HepG2 (cell line): ENCODE data around the gene SNAP29. TPM values are rescaled to one million over a fixed set of nuclear protein-coding genes. Genes with fewer than 3 reads are reported as not detected.

Experiments used
- AHR ChIP-seq: IDR thresholded peaks from 2 replicates; pipeline ENCODE4 v1.6.1; 2018; ENCODE audit warnings: missing genetic modification reagents, missing compliant biosample characterization
- HOXA3 ChIP-seq: sonication (generic); formaldehyde crosslinking; IDR thresholded peaks from 2 replicates; pipeline ENCODE4 v1.5.0; 2020; ENCODE audit warnings: missing genetic modification reagents
- KDM5A ChIP-seq: fragments of 200-600 bp; sonication (generic); IDR thresholded peaks from 2 replicates; pipeline ENCODE4 v1.7.0; 2018; ENCODE audit warnings: antibody characterized with exemption, mild to moderate bottlenecking, low read length, borderline replicate concordance
- NFYB ChIP-seq: sonication (generic); formaldehyde crosslinking; IDR thresholded peaks from 2 replicates; pipeline ENCODE4 v1.4.0; 2020; ENCODE audit warnings: missing genetic modification reagents
- POLR2G ChIP-seq: fragments of 200-400 bp; formaldehyde crosslinking; IDR thresholded peaks from 2 replicates; pipeline ENCODE4 v1.6.1; 2018; ENCODE audit warnings: mild to moderate bottlenecking, low read depth, low read length, moderate library complexity
- PTBP1 ChIP-seq: fragments of 200-400 bp; formaldehyde crosslinking; IDR thresholded peaks from 2 replicates; pipeline ENCODE4 v1.6.1; 2018; ENCODE audit warnings: low read length, low read depth; ENCODE audit not compliant: poor library complexity, severe bottlenecking
- SP1 ChIP-seq, 2 experiments: fragments of 450-650 bp in 1 of 2; sonication (generic) in 1 of 2; formaldehyde crosslinking in 1 of 2; IDR thresholded peaks; 2 replicates each; pipeline versions ENCODE4 v1.4.0 to v1.6.1; 2016 to 2020; ENCODE audit warnings: missing genetic modification reagents in 1 of 2
- U2AF2 ChIP-seq: fragments of 200-400 bp; formaldehyde crosslinking; IDR thresholded peaks from 2 replicates; pipeline ENCODE4 v1.6.1; 2017; ENCODE audit warnings: low read depth, mild to moderate bottlenecking, low read length
- ZBTB38 ChIP-seq: sonication (generic); formaldehyde crosslinking; IDR thresholded peaks from 2 replicates; pipeline ENCODE4 v1.5.1; 2020; ENCODE audit warnings: mild to moderate bottlenecking, missing genetic modification reagents
- ZNF335 ChIP-seq: sonication (generic); formaldehyde crosslinking; IDR thresholded peaks from 2 replicates; pipeline ENCODE4 v1.4.0; 2020; ENCODE audit warnings: missing genetic modification reagents
- ZNF615 ChIP-seq: sonication (generic); formaldehyde crosslinking; IDR thresholded peaks from 2 replicates; pipeline ENCODE4 v1.5.0; 2020; ENCODE audit warnings: mild to moderate bottlenecking, missing genetic modification reagents, borderline replicate concordance
- ZSCAN31 ChIP-seq: sonication (generic); formaldehyde crosslinking; IDR thresholded peaks from 2 replicates; pipeline ENCODE4 v1.5.0; 2020; ENCODE audit warnings: low read depth, mild to moderate bottlenecking, missing genetic modification reagents
- polyA plus RNA-seq, 8 experiments: library from polyadenylated mRNA; depleted of rRNA in 3 of 8; stranded (reverse) in 7 of 8; unstranded in 1 of 8; fragments of >200 nt; fragmentation: Illumina TruSeq in 4 of 8; extraction: Trizol in 4 of 8; gene quantifications; 2 replicates each; pipeline versions ENCODE4 v1.2.1 to v1.2.3, GENCODE V29; 2011 to 2016; ENCODE audit warnings: low read depth in 4 of 8, missing spikeins in 1 of 8, mixed read lengths in 1 of 8; ENCODE audit not compliant: insufficient read depth in 1 of 8
- total RNA-seq, 5 experiments: library from RNA; depleted of rRNA; stranded (reverse); fragments of >200 nt; fragmentation: Illumina TruSeq; extraction: Trizol; gene quantifications; 2 replicates each; pipeline ENCODE4 v1.2.3, GENCODE V29; 2016; ENCODE audit warnings: low read depth in 1 of 5
- TF ChIP-seq, protein P1 (sequence below): sonication (generic); formaldehyde crosslinking; IDR thresholded peaks from 2 replicates; pipeline ENCODE4 v1.5.0; 2020; ENCODE audit warnings: mild to moderate bottlenecking, missing genetic modification reagents
- TF ChIP-seq, protein P2 (sequence below): sonication (generic); formaldehyde crosslinking; IDR thresholded peaks from 2 replicates; pipeline ENCODE4 v1.4.0; 2020; ENCODE audit warnings: missing genetic modification reagents, borderline replicate concordance
- TF ChIP-seq, protein P3 (sequence below): sonication (generic); formaldehyde crosslinking; IDR thresholded peaks from 2 replicates; pipeline ENCODE4 v1.5.0; 2020; ENCODE audit warnings: missing genetic modification reagents, mild to moderate bottlenecking, borderline replicate concordance
- TF ChIP-seq, protein P4 (sequence below): sonication (generic); formaldehyde crosslinking; IDR thresholded peaks from 2 replicates; pipeline ENCODE4 v1.4.0; 2020; ENCODE audit warnings: low read depth, missing genetic modification reagents
- TF ChIP-seq, protein P5 (sequence below): sonication (generic); formaldehyde crosslinking; IDR thresholded peaks from 2 replicates; pipeline ENCODE4 v1.4.0; 2020; ENCODE audit warnings: mild to moderate bottlenecking, missing genetic modification reagents

SNAP29 gene
- total and polyA plus RNA-seq, 2 of the 13 experiments (the other 11 are each of a cell fraction or from before 2014, with no cell fraction given) = 12.3 to 30.7 TPM

DNA sequence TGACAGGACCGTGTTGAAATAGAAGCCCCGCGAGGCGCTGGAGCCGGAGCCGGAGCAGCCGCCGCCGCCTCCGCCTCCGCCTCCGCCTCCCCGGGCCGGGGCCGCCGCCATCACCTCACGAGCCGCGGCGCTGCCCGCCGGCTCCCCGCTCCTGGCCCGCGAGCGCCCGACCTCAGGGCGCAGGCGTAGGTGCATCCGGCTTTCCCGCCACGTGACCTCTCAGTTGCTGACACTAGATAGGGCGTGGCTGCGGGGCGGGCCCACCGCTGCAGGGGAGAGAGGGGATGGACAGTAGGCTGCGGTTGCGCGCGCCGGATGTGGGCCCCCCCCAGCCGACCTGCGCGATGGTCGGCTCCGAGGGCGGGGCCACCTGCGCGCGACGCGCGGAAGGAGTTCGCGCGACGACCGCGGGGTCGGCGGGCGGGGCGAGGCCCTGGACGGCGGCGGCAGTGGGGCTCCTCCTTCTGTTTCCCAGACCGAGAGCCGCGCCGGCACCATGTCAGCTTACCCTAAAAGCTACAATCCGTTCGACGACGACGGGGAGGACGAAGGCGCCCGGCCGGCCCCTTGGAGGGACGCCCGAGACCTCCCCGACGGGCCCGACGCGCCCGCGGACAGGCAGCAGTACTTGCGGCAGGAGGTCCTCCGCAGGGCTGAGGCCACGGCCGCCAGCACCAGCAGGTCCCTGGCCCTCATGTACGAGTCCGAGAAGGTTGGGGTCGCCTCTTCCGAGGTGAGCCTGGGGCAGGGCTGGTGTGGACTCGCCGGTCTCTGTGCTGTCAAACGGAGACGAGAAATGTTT lies at the start of gene SNAP29, which contains the start of gene PI4KA (continued):
- TF ChIP-seq, protein P1, sequence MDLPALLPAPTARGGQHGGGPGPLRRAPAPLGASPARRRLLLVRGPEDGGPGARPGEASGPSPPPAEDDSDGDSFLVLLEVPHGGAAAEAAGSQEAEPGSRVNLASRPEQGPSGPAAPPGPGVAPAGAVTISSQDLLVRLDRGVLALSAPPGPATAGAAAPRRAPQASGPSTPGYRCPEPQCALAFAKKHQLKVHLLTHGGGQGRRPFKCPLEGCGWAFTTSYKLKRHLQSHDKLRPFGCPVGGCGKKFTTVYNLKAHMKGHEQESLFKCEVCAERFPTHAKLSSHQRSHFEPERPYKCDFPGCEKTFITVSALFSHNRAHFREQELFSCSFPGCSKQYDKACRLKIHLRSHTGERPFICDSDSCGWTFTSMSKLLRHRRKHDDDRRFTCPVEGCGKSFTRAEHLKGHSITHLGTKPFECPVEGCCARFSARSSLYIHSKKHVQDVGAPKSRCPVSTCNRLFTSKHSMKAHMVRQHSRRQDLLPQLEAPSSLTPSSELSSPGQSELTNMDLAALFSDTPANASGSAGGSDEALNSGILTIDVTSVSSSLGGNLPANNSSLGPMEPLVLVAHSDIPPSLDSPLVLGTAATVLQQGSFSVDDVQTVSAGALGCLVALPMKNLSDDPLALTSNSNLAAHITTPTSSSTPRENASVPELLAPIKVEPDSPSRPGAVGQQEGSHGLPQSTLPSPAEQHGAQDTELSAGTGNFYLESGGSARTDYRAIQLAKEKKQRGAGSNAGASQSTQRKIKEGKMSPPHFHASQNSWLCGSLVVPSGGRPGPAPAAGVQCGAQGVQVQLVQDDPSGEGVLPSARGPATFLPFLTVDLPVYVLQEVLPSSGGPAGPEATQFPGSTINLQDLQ = no peak
- TF ChIP-seq AHR (CRISPR knock-in tag) = peak; percentile 76; the same call in 1 of the 2 replicates
- TF ChIP-seq, protein P2, sequence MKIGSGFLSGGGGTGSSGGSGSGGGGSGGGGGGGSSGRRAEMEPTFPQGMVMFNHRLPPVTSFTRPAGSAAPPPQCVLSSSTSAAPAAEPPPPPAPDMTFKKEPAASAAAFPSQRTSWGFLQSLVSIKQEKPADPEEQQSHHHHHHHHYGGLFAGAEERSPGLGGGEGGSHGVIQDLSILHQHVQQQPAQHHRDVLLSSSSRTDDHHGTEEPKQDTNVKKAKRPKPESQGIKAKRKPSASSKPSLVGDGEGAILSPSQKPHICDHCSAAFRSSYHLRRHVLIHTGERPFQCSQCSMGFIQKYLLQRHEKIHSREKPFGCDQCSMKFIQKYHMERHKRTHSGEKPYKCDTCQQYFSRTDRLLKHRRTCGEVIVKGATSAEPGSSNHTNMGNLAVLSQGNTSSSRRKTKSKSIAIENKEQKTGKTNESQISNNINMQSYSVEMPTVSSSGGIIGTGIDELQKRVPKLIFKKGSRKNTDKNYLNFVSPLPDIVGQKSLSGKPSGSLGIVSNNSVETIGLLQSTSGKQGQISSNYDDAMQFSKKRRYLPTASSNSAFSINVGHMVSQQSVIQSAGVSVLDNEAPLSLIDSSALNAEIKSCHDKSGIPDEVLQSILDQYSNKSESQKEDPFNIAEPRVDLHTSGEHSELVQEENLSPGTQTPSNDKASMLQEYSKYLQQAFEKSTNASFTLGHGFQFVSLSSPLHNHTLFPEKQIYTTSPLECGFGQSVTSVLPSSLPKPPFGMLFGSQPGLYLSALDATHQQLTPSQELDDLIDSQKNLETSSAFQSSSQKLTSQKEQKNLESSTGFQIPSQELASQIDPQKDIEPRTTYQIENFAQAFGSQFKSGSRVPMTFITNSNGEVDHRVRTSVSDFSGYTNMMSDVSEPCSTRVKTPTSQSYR (CRISPR knock-in tag) = no peak
- TF ChIP-seq, protein P3, sequence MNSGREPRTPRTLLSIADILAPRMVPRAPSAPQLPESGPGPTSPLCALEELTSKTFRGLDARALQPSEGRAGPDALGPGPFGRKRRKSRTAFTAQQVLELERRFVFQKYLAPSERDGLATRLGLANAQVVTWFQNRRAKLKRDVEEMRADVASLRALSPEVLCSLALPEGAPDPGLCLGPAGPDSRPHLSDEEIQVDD (CRISPR knock-in tag) = no peak
- TF ChIP-seq ZBTB38 (CRISPR knock-in tag) = peak; percentile 68; the same call in 1 of the 2 replicates
- TF ChIP-seq NFYB (CRISPR knock-in tag) = no peak
- TF ChIP-seq, protein P4, sequence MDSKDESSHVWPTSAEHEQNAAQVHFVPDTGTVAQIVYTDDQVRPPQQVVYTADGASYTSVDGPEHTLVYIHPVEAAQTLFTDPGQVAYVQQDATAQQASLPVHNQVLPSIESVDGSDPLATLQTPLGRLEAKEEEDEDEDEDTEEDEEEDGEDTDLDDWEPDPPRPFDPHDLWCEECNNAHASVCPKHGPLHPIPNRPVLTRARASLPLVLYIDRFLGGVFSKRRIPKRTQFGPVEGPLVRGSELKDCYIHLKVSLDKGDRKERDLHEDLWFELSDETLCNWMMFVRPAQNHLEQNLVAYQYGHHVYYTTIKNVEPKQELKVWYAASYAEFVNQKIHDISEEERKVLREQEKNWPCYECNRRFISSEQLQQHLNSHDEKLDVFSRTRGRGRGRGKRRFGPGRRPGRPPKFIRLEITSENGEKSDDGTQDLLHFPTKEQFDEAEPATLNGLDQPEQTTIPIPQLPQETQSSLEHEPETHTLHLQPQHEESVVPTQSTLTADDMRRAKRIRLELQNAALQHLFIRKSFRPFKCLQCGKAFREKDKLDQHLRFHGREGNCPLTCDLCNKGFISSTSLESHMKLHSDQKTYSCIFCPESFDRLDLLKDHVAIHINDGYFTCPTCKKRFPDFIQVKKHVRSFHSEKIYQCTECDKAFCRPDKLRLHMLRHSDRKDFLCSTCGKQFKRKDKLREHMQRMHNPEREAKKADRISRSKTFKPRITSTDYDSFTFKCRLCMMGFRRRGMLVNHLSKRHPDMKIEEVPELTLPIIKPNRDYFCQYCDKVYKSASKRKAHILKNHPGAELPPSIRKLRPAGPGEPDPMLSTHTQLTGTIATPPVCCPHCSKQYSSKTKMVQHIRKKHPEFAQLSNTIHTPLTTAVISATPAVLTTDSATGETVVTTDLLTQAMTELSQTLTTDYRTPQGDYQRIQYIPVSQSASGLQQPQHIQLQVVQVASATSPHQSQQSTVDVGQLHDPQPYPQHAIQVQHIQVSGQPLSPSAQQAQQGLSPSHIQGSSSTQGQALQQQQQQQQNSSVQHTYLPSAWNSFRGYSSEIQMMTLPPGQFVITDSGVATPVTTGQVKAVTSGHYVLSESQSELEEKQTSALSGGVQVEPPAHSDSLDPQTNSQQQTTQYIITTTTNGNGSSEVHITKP = peak; percentile 98
- TF ChIP-seq U2AF2 = no peak
- TF ChIP-seq PTBP1 = no peak
- no peak for TF ChIP-seq ZNF615 (CRISPR knock-in tag)
- TF ChIP-seq SP1 (IDR thresholded peaks at IDR 0.05) = no peak
- peak; percentile 84 for TF ChIP-seq SP1 (CRISPR knock-in tag; IDR thresholded peaks at IDR 0.05)
- TF ChIP-seq KDM5A = no peak
- TF ChIP-seq ZSCAN31 (CRISPR knock-in tag) = peak; percentile 94
- TF ChIP-seq, protein P5, sequence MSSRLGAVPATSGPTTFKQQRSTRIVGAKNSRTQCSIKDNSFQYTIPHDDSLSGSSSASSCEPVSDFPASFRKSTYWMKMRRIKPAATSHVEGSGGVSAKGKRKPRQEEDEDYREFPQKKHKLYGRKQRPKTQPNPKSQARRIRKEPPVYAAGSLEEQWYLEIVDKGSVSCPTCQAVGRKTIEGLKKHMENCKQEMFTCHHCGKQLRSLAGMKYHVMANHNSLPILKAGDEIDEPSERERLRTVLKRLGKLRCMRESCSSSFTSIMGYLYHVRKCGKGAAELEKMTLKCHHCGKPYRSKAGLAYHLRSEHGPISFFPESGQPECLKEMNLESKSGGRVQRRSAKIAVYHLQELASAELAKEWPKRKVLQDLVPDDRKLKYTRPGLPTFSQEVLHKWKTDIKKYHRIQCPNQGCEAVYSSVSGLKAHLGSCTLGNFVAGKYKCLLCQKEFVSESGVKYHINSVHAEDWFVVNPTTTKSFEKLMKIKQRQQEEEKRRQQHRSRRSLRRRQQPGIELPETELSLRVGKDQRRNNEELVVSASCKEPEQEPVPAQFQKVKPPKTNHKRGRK (CRISPR knock-in tag) = no peak
- TF ChIP-seq HOXA3 = peak; percentile 90
- peak; percentile 81 for TF ChIP-seq POLR2G
- no peak for TF ChIP-seq ZNF335 (CRISPR knock-in tag)
